ENCODE data around the gene MLLT3. TPM values are rescaled to one million over a fixed set of nuclear protein-coding genes. Genes with fewer than 3 reads are reported as not detected.

The MLLT3 gene
- total RNA-seq, 6 experiments from 2014 or later: 0.43 to 2.5 (median 1.2) TPM

GRCh38 chr9:20464242-20464641 lies 158.1 kb downstream of the MLLT3 start:
- DNase-seq (no peak), ATAC-seq (no peak)
- no peak for TF ChIP-seq POLR2A (IDR thresholded peaks at IDR 0.05)
- no peak for TF ChIP-seq CTCF (IDR thresholded peaks at IDR 0.05)
- H3K36me3 ChIP-seq: no peaks in the 10 kb centered on the region
- H3K4me3 ChIP-seq: no peak overlapping the region
- H3K27ac ChIP-seq: no peak overlapping the region
- H3K4me1 ChIP-seq: no peaks in the 10 kb centered on the region
- intact Hi-C loops (cut with DNase I): no loop called here
- no peaks in the 10 kb centered on the region for H3K9me3 ChIP-seq
- H3K27me3 ChIP-seq: no peaks in the 10 kb centered on the region
- WGBS (ENCODE audit: insufficient coverage, low coverage, low lambda C conversion rate, missing lambda C conversion rate): 75% methylated on average over 4 of the region's 4 CpGs

- ATAC-seq: no peak
- intact Hi-C loops (cut with DNase I): no loop called here
- TF ChIP-seq CTCF (IDR thresholded peaks at IDR 0.05): no peak
- TF ChIP-seq POLR2A (IDR thresholded peaks at IDR 0.05): no peak
- WGBS (ENCODE audit: insufficient coverage, low coverage, low lambda C conversion rate, missing lambda C conversion rate): 66% methylated on average over 2 of the region's 2 CpGs
- no peak for DNase-seq
- H3K9me3 ChIP-seq: no peaks in the 10 kb centered on the region
- H3K36me3 ChIP-seq: no peaks in the 10 kb centered on the region
- H3K4me3 ChIP-seq: no peak overlapping the region
- no peak overlapping the region for H3K27ac ChIP-seq
- no peaks in the 10 kb centered on the region for H3K4me1 ChIP-seq
- H3K27me3 ChIP-seq: no peaks in the 10 kb centered on the region
Observed at GRCh38 chr9:20463823-20464222, 158.5 kb downstream of the MLLT3 start.

- Histone ChIP-seq H3K27me3 (no peaks in the 10 kb centered on the region), H3K36me3 (no peaks in the 10 kb centered on the region), H3K9me3 (no peaks in the 10 kb centered on the region), H3K4me3 (no peak overlapping the region), H3K27ac (no peak overlapping the region), H3K4me1 (no peaks in the 10 kb centered on the region)
- TF ChIP-seq CTCF (IDR thresholded peaks at IDR 0.05) (no peak), POLR2A (IDR thresholded peaks at IDR 0.05) (no peak)
- 75% methylated on average over 3 of the region's 3 CpGs for WGBS (ENCODE audit: insufficient coverage, low coverage, low lambda C conversion rate, missing lambda C conversion rate)
- intact Hi-C loops (cut with DNase I): no loop called here
- no peak for DNase-seq
- no peak for ATAC-seq
Observed at GRCh38 chr9:20462410-20462809, 159.9 kb downstream of the MLLT3 start.

- no peak for TF ChIP-seq CTCF (IDR thresholded peaks at IDR 0.05)
- TF ChIP-seq POLR2A (IDR thresholded peaks at IDR 0.05): no peak
- ATAC-seq: peak in 1 of 4 donors; percentile 35
- intact Hi-C loops (cut with DNase I): no loop called here
- no peak for DNase-seq
- H3K27me3 ChIP-seq: no peaks in the 10 kb centered on the region
- H3K4me3 ChIP-seq: no peak overlapping the region
- no peaks in the 10 kb centered on the region for H3K36me3 ChIP-seq
- H3K4me1 ChIP-seq: no peaks in the 10 kb centered on the region
- H3K27ac ChIP-seq: no peak overlapping the region
- no peaks in the 10 kb centered on the region for H3K9me3 ChIP-seq
Observed at GRCh38 chr9:20447291-20447690, 175.0 kb downstream of the MLLT3 start.

- Histone ChIP-seq H3K27ac (no peak overlapping the region), H3K4me3 (no peak overlapping the region), H3K36me3 (no peaks in the 10 kb centered on the region), H3K4me1 (no peaks in the 10 kb centered on the region), H3K27me3 (no peaks in the 10 kb centered on the region), H3K9me3 (no peaks in the 10 kb centered on the region)
- no peak for DNase-seq
- no peak for ATAC-seq
- intact Hi-C loops (cut with DNase I): no loop called here
- 38% methylated on average over 5 of the region's 5 CpGs for WGBS (ENCODE audit: insufficient coverage, low coverage, low lambda C conversion rate, missing lambda C conversion rate)
- TF ChIP-seq CTCF (IDR thresholded peaks at IDR 0.05): no peak
- TF ChIP-seq POLR2A (IDR thresholded peaks at IDR 0.05): no peak
Observed at GRCh38 chr9:20446248-20446647, 176.1 kb downstream of the MLLT3 start.

Data from right lobe of liver (tissue), 6 donors.